Skeletal muscle satellite cell (primary cell): ENCODE measurements around the gene FLNB.

Source experiments
- H3K27me3 ChIP-seq: 2 replicates; pipeline ENCODE4 v1.7.0; 2013; ENCODE audit warnings: low read length; ENCODE audit not compliant: control insufficient read depth, insufficient read depth
- H3K36me3 ChIP-seq: 2 replicates; pipeline ENCODE4 v1.7.0; 2013; ENCODE audit warnings: mild to moderate bottlenecking, control low read depth, low read length; ENCODE audit not compliant: insufficient read depth
- H3K4me1 ChIP-seq: 2 replicates; pipeline ENCODE4 v1.7.0; 2013; ENCODE audit warnings: low read length; ENCODE audit not compliant: control insufficient read depth, insufficient read depth
- H3K4me2 ChIP-seq: 2 replicates; pipeline ENCODE4 v1.7.0; 2013; ENCODE audit warnings: mild to moderate bottlenecking, low read length
- H3K4me3 ChIP-seq: 2 replicates; pipeline ENCODE4 v1.7.0; 2013; ENCODE audit warnings: low read length
- H3K9ac ChIP-seq: 2 replicates; pipeline ENCODE4 v1.7.0; 2013; ENCODE audit warnings: mild to moderate bottlenecking, low read depth, low read length, moderate library complexity
- H3K9me3 ChIP-seq: replicated peaks from 2 replicates; pipeline ENCODE4 v1.7.0; 2013; ENCODE audit warnings: mild to moderate bottlenecking, control low read depth, low read length

The FLNB gene

GRCh38 chr3:58183891-58184290 is 175.7 kb downstream of the FLNB start:
- no peak overlapping the region for H3K4me2 ChIP-seq
- H3K36me3 ChIP-seq = no peaks in the 10 kb centered on the region
- no peak overlapping the region for H3K9ac ChIP-seq
- no peaks in the 10 kb centered on the region for H3K4me1 ChIP-seq
- no peak overlapping the region for H3K4me3 ChIP-seq
- peaks cover 40% of the 10 kb centered on the region for H3K27me3 ChIP-seq
- no peaks in the 10 kb centered on the region for H3K9me3 ChIP-seq

GRCh38 chr3:58184309-58184981 is 176.2 kb downstream of the FLNB start:
- Histone ChIP-seq H3K4me1 (no peaks in the 10 kb centered on the region), H3K4me3 (no peak overlapping the region)

GRCh38 chr3:58184982-58185360 is 176.7 kb downstream of the FLNB start:
- Histone ChIP-seq H3K9me3 (no peaks in the 10 kb centered on the region), H3K4me2 (no peak overlapping the region), H3K27me3 (peaks cover 40% of the 10 kb centered on the region), H3K4me3 (no peak overlapping the region), H3K4me1 (no peaks in the 10 kb centered on the region), H3K36me3 (no peaks in the 10 kb centered on the region), H3K9ac (no peak overlapping the region)

More at GRCh38 chr3:58184309-58184981, 176.2 kb downstream of the FLNB start:
- Histone ChIP-seq H3K27me3 (peaks cover 40% of the 10 kb centered on the region), H3K4me2 (no peak overlapping the region), H3K36me3 (no peaks in the 10 kb centered on the region), H3K9me3 (no peaks in the 10 kb centered on the region), H3K9ac (no peak overlapping the region)

- H3K36me3 ChIP-seq = no peaks in the 10 kb centered on the region
- peaks cover 26% of the 10 kb centered on the region for H3K27me3 ChIP-seq
- no peak overlapping the region for H3K4me2 ChIP-seq
- no peaks in the 10 kb centered on the region for H3K9me3 ChIP-seq
- H3K4me3 ChIP-seq = no peak overlapping the region
- no peak overlapping the region for H3K9ac ChIP-seq
- no peaks in the 10 kb centered on the region for H3K4me1 ChIP-seq
These were observed 179.9 kb downstream of the FLNB start for GRCh38 chr3:58188173-58188564.

GRCh38 chr3:58188921-58189451 is 180.8 kb downstream of the FLNB start:
- H3K27me3 ChIP-seq = peaks cover 18% of the 10 kb centered on the region
- H3K4me1 ChIP-seq = no peaks in the 10 kb centered on the region
- no peak overlapping the region for H3K4me2 ChIP-seq
- no peak overlapping the region for H3K4me3 ChIP-seq
- no peaks in the 10 kb centered on the region for H3K36me3 ChIP-seq
- H3K9ac ChIP-seq = no peak overlapping the region
- H3K9me3 ChIP-seq = no peaks in the 10 kb centered on the region

- no peaks in the 10 kb centered on the region for H3K4me1 ChIP-seq
- no peaks in the 10 kb centered on the region for H3K36me3 ChIP-seq
- H3K4me3 ChIP-seq = no peak overlapping the region
- peaks cover 13% of the 10 kb centered on the region for H3K27me3 ChIP-seq
- no peak overlapping the region for H3K9ac ChIP-seq
- H3K9me3 ChIP-seq = no peaks in the 10 kb centered on the region
- no peak overlapping the region for H3K4me2 ChIP-seq
These were observed 181.5 kb downstream of the FLNB start for GRCh38 chr3:58189691-58190090.

GRCh38 chr3:58190291-58190690 is 182.1 kb downstream of the FLNB start:
- H3K9me3 ChIP-seq = no peaks in the 10 kb centered on the region
- no peak overlapping the region for H3K4me2 ChIP-seq

GRCh38 chr3:58190882-58191281 is 182.7 kb downstream of the FLNB start:
- Histone ChIP-seq H3K27me3 (peaks cover 8% of the 10 kb centered on the region), H3K4me1 (no peaks in the 10 kb centered on the region), H3K4me3 (no peak overlapping the region), H3K9me3 (no peaks in the 10 kb centered on the region), H3K36me3 (no peaks in the 10 kb centered on the region), H3K4me2 (no peak overlapping the region), H3K9ac (no peak overlapping the region)

More at GRCh38 chr3:58190291-58190690, 182.1 kb downstream of the FLNB start:
- Histone ChIP-seq H3K27me3 (peaks cover 10% of the 10 kb centered on the region), H3K4me3 (no peak overlapping the region), H3K9ac (no peak overlapping the region), H3K4me1 (no peaks in the 10 kb centered on the region), H3K36me3 (no peaks in the 10 kb centered on the region)

GRCh38 chr3:58191361-58191991 is 183.3 kb downstream of the FLNB start:
- H3K4me2 ChIP-seq = no peak overlapping the region
- no peak overlapping the region for H3K9ac ChIP-seq
- H3K4me3 ChIP-seq = no peak overlapping the region
- H3K36me3 ChIP-seq = no peaks in the 10 kb centered on the region
- no peaks in the 10 kb centered on the region for H3K9me3 ChIP-seq
- no peaks in the 10 kb centered on the region for H3K4me1 ChIP-seq
- peaks cover 3% of the 10 kb centered on the region for H3K27me3 ChIP-seq

- Histone ChIP-seq H3K9me3 (no peaks in the 10 kb centered on the region), H3K36me3 (no peaks in the 10 kb centered on the region), H3K9ac (no peak overlapping the region), H3K4me2 (no peak overlapping the region), H3K4me3 (no peak overlapping the region), H3K4me1 (no peaks in the 10 kb centered on the region), H3K27me3 (no peaks in the 10 kb centered on the region)
These were observed 183.8 kb downstream of the FLNB start for GRCh38 chr3:58192069-58192468.

GRCh38 chr3:58193682-58194407 is 185.6 kb downstream of the FLNB start:
- Histone ChIP-seq H3K9ac (no peak overlapping the region), H3K9me3 (no peaks in the 10 kb centered on the region)

More at GRCh38 chr3:58193682-58194407, 185.6 kb downstream of the FLNB start:
- no peaks in the 10 kb centered on the region for H3K36me3 ChIP-seq
- no peak overlapping the region for H3K4me2 ChIP-seq
- H3K27me3 ChIP-seq = no peaks in the 10 kb centered on the region
- H3K4me1 ChIP-seq = no peaks in the 10 kb centered on the region
- no peak overlapping the region for H3K4me3 ChIP-seq
